Suprapubic skin (tissue), 4 donors: ENCODE measurements around the gene NCK2. TPM values are rescaled to one million over a fixed set of nuclear protein-coding genes. Genes with fewer than 3 reads are reported as not detected.

Source experiments
- DNase-seq, 2 donors: peaks; one replicate each; pipeline ENCODE4 v3.0.0-alpha.2; 2019; ENCODE audit warnings: low spot score in 2 of 2
- H3K27ac ChIP-seq: fragments of 200-600 bp; sonication (generic); one replicate; pipeline ENCODE4 v1.5.1; 2019
- H3K27me3 ChIP-seq: fragments of 200-600 bp; sonication (generic); one replicate; pipeline ENCODE4 v1.5.1; 2019
- H3K36me3 ChIP-seq: fragments of 200-600 bp; sonication (generic); one replicate; pipeline ENCODE4 v1.5.1; 2019
- H3K4me1 ChIP-seq: fragments of 200-600 bp; sonication (generic); one replicate; pipeline ENCODE4 v1.5.1; 2019
- H3K4me3 ChIP-seq: fragments of 200-600 bp; sonication (generic); one replicate; pipeline ENCODE4 v1.5.1; 2019; ENCODE audit warnings: mild to moderate bottlenecking
- H3K9me3 ChIP-seq: fragments of 200-600 bp; sonication (generic); one replicate; pipeline ENCODE4 v1.5.1; 2019
- CTCF ChIP-seq, 2 donors: fragments of 200-600 bp in 1 of 2; fragments of 450-650 bp in 1 of 2; sonication (generic) in 1 of 2; IDR thresholded peaks; one replicate each; pipeline ENCODE4 v1.5.1; 2016 to 2019; ENCODE audit warnings: antibody characterized with exemption in 2 of 2, mild to moderate bottlenecking in 1 of 2, moderate library complexity in 1 of 2
- EP300 ChIP-seq: sonication (generic); formaldehyde crosslinking; IDR thresholded peaks from one replicate; pipeline ENCODE4 v1.6.1; 2017; ENCODE audit warnings: antibody characterized with exemption
- POLR2A ChIP-seq, 2 donors: fragments of 450-650 bp; IDR thresholded peaks; one replicate each; pipeline ENCODE4 v1.6.1; 2017; ENCODE audit warnings: antibody characterized with exemption in 2 of 2, mild to moderate bottlenecking in 2 of 2, moderate library complexity in 2 of 2
- POLR2AphosphoS5 ChIP-seq, 3 donors: sonication (generic); formaldehyde crosslinking; IDR thresholded peaks; one replicate each; pipeline ENCODE4 v1.6.1; 2017; ENCODE audit warnings: antibody characterized with exemption in 3 of 3
- WGBS: methylation state at CpG from one replicate; pipeline ENCODE4 v1.1.5; 2018; 5-methylcytosine and 5-hydroxymethylcytosine counted together
- total RNA-seq, 4 donors: library from RNA; depleted of rRNA; stranded (reverse); fragments of >200 nt; gene quantifications; one replicate each; pipeline ENCODE4 v1.1.0, GENCODE V29; 2016

Gene NCK2
- total RNA-seq, 4 donors from 2014 or later: 40.1 to 59.4 (median 49.2) TPM

GRCh38 chr2:105775809-105776559, 31.3 kb downstream of the NCK2 start:
- Histone ChIP-seq H3K36me3 (no peaks in the 10 kb centered on the region), H3K4me1 (peaks cover 51% of the 10 kb centered on the region), H3K27me3 (no peaks in the 10 kb centered on the region), H3K9me3 (no peaks in the 10 kb centered on the region), H3K27ac (no peak overlapping the region), H3K4me3 (no peak overlapping the region)
- DNase-seq: no peak
- WGBS: 68% methylated on average over 11 of the region's 11 CpGs
- TF ChIP-seq POLR2AphosphoS5 (IDR thresholded peaks at IDR 0.05): no peak

GRCh38 chr2:105776560-105776928, 31.8 kb downstream of the NCK2 start:
- H3K9me3 ChIP-seq: no peaks in the 10 kb centered on the region
- H3K36me3 ChIP-seq: no peaks in the 10 kb centered on the region
- H3K4me1 ChIP-seq: peaks cover 53% of the 10 kb centered on the region
- 60% methylated on average over 5 of the region's 5 CpGs for WGBS
- no peaks in the 10 kb centered on the region for H3K27me3 ChIP-seq
- no peak for TF ChIP-seq CTCF (IDR thresholded peaks at IDR 0.05)
- TF ChIP-seq POLR2A (IDR thresholded peaks at IDR 0.05): no peak
- no peak for TF ChIP-seq POLR2AphosphoS5 (IDR thresholded peaks at IDR 0.05)
- TF ChIP-seq EP300: no peak
- no peak overlapping the region for H3K27ac ChIP-seq
- no peak overlapping the region for H3K4me3 ChIP-seq
- DNase-seq: no peak

- no peak for TF ChIP-seq POLR2A (IDR thresholded peaks at IDR 0.05)
- TF ChIP-seq CTCF (IDR thresholded peaks at IDR 0.05): no peak
- TF ChIP-seq EP300: no peak
- H3K27ac ChIP-seq: no peak overlapping the region
- 89% methylated on average over 12 of the region's 13 CpGs for WGBS
- peaks cover 48% of the 10 kb centered on the region for H3K4me1 ChIP-seq
- H3K36me3 ChIP-seq: no peaks in the 10 kb centered on the region
- H3K27me3 ChIP-seq: no peaks in the 10 kb centered on the region
- no peak overlapping the region for H3K4me3 ChIP-seq
- H3K9me3 ChIP-seq: no peaks in the 10 kb centered on the region
- DNase-seq: no peak
These were observed 32.3 kb downstream of the NCK2 start for GRCh38 chr2:105777031-105777482.

GRCh38 chr2:105777506-105778055, 32.9 kb downstream of the NCK2 start:
- no peak overlapping the region for H3K27ac ChIP-seq

GRCh38 chr2:105778080-105778607, 33.4 kb downstream of the NCK2 start:
- H3K27me3 ChIP-seq: no peaks in the 10 kb centered on the region
- TF ChIP-seq CTCF (IDR thresholded peaks at IDR 0.05): no peak
- no peak for TF ChIP-seq POLR2A (IDR thresholded peaks at IDR 0.05)
- no peak for TF ChIP-seq POLR2AphosphoS5 (IDR thresholded peaks at IDR 0.05)
- TF ChIP-seq EP300: no peak
- H3K9me3 ChIP-seq: no peaks in the 10 kb centered on the region
- H3K27ac ChIP-seq: no peak overlapping the region
- 66% methylated on average over 6 of the region's 6 CpGs for WGBS
- peak in 1 of 2 donors; percentile 62 for DNase-seq
- H3K4me3 ChIP-seq: no peak overlapping the region
- H3K36me3 ChIP-seq: no peaks in the 10 kb centered on the region
- H3K4me1 ChIP-seq: peaks cover 43% of the 10 kb centered on the region

More at GRCh38 chr2:105777506-105778055, 32.9 kb downstream of the NCK2 start:
- 88% methylated on average over 7 of the region's 9 CpGs for WGBS
- Histone ChIP-seq H3K4me1 (peaks cover 43% of the 10 kb centered on the region), H3K9me3 (no peaks in the 10 kb centered on the region), H3K36me3 (no peaks in the 10 kb centered on the region), H3K4me3 (no peak overlapping the region), H3K27me3 (no peaks in the 10 kb centered on the region)
- DNase-seq: no peak
- no peak for TF ChIP-seq POLR2A (IDR thresholded peaks at IDR 0.05)
- no peak for TF ChIP-seq CTCF (IDR thresholded peaks at IDR 0.05)
- TF ChIP-seq POLR2AphosphoS5 (IDR thresholded peaks at IDR 0.05): no peak
- TF ChIP-seq EP300: no peak
